GM21737 (cell line): ENCODE data around the gene CUTA.
"Not testable (repeated sequence)": the region's sequence is repeated elsewhere in the genome, so short reads cannot be mapped to it uniquely, and the experiment has no call there.

Experiments
- ATAC-seq: cut with Tn5 transposase; IDR thresholded peaks from one replicate; pipeline ENCODE4 v1.9.1; 2021; ENCODE audit warnings: mild to moderate bottlenecking, moderate library complexity; ENCODE audit not compliant: unreplicated experiment

Gene CUTA

DNA sequence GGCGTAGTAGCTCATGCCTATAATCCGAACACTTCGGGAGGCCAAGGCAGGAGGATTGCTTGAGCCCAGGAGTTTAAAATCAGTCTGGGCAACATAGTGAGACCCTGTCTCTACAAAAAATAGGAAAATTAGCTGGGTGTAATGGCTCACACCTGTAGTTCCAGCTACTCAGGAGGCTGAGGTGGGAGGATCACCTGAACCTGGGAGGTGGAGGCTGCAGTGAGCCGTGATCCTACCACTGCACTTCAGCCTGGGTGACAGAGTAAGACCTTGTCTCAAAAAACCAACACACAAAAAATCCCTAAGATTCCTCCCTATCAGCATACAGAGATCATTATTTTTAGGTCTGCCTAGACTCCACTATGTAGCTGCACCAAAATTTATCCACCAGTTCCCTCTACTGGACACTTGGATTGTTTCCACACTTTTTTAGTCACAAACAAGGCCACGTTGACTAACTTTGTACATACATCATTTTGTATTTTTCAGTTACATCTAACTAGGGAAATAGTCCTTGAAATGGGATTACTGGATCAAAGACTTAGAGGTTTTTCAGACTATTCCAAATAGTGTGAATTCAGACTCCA lies 10.7 kb downstream of the CUTA start:
- ATAC-seq, result no peak

- no peak for ATAC-seq
Measured at GRCh38 chr6:33406126-33406525, 11.8 kb downstream of the CUTA start.

- no peak for ATAC-seq
Measured at GRCh38 chr6:33405386-33405940, 12.4 kb downstream of the CUTA start.

DNA sequence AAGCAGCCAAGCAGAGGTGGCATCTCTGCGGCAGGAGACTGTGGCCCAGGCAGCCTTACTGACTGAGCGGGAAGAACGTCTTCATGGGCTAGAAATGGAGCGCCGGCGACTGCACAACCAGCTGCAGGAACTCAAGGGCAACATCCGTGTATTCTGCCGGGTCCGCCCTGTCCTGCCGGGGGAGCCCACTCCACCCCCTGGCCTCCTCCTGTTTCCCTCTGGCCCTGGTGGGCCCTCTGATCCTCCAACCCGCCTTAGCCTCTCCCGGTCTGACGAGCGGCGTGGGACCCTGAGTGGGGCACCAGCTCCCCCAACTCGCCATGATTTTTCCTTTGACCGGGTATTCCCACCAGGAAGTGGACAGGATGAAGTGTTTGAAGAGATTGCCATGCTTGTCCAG lies 13.0 kb downstream of the CUTA start:
- no peak for ATAC-seq

- not testable (repeated sequence) for ATAC-seq
Measured at GRCh38 chr6:33399881-33400280, 18.0 kb downstream of the CUTA start.

- ATAC-seq, result not testable (repeated sequence)
Measured at GRCh38 chr6:33398601-33399000, 19.3 kb downstream of the CUTA start.

GRCh38 chr6:33397541-33397940 lies 20.4 kb downstream of the CUTA start:
- ATAC-seq, result no peak

- ATAC-seq, result no peak
Measured at GRCh38 chr6:33392979-33393378, 24.9 kb downstream of the CUTA start.

DNA sequence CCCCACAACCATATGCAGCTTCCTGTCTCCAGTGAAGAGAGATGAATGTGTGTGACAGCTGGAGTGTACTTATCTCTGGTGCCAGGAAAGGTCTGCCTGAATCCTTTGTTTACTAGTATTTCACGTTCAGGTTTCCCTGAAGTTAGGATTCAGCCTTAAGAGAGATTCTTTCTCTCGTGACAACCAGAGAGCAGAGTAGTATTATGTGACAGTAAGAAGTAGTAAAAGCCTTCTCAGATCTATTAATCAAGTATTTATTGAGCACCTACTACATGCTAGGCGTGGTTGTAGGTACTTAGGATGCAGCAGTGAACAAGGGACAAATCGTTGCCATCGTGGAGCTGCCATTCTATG lies 25.3 kb downstream of the CUTA start:
- no peak for ATAC-seq

- peak; percentile 18 for ATAC-seq
Measured at GRCh38 chr6:33391922-33392594, 25.8 kb downstream of the CUTA start.

DNA sequence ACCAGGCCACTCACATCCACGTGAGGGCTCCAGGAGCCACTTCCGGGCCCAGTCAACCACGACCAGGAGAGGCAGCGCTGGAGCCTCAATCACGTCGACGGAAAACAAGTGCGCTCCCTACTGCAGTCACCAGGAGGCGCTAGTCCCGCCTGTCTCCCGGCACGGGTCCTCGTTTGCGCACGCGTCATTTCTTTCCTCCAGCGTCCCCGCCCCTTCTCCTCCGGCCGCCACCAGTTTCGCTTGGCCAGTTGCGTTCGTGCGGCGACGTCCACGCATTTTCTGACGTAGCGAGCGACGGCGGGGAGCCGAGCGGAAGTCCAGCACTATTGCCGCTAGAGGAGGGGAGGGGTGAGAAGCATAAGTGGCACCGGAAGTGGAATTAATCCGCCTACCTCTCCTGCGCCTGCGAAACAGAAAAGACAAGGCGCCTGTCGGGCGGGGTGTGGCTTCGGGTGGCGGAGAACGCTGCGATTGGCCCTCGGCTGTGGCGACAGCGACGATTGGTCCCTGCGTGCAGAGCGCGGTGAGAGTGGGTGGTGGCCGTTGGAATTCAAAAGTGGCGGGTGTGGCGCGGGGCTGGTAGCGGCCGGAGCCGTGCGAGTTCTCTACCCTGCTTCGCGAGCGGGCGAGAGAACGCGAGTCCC lies 26.5 kb downstream of the CUTA start, which contains the start of gene KIFC1:
TSS of gene KIFC1 (plus strand) at position 546 of the 644 bp plus-strand sequence. CDS start 163 bp downstream, outside the sequence.
- peak; percentile 89 for ATAC-seq

- no peak for ATAC-seq
Measured at GRCh38 chr6:33390767-33391277, 27.1 kb downstream of the CUTA start.

DNA sequence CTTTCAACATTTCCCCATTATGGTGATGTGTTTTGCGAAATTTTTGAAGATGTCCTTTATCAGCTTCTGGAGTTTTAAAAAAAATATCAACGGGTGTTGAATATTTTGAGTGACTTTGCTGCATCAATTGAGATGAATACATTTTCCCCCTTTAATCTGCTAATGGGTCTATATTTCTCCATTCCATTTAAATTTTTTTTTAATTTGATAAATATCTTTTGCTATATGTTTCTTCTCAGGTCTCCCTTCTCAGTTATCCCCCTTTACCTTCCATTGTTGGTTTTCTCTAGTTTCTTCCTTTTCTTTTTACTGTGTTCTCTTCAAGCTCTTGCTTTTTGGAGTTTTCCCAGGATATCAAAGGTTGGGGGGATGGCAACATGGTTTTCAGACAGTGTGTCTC lies 27.7 kb downstream of the CUTA start:
- no peak for ATAC-seq

- no peak for ATAC-seq
Measured at GRCh38 chr6:33384581-33385020, 33.3 kb downstream of the CUTA start.

- ATAC-seq, result no peak
Measured at GRCh38 chr6:33383427-33384185, 34.3 kb downstream of the CUTA start.

- no peak for ATAC-seq
Measured at GRCh38 chr6:33380272-33380981, 37.5 kb downstream of the CUTA start.

GRCh38 chr6:33379184-33379583 lies 38.7 kb downstream of the CUTA start:
- ATAC-seq, result not testable (repeated sequence)

DNA sequence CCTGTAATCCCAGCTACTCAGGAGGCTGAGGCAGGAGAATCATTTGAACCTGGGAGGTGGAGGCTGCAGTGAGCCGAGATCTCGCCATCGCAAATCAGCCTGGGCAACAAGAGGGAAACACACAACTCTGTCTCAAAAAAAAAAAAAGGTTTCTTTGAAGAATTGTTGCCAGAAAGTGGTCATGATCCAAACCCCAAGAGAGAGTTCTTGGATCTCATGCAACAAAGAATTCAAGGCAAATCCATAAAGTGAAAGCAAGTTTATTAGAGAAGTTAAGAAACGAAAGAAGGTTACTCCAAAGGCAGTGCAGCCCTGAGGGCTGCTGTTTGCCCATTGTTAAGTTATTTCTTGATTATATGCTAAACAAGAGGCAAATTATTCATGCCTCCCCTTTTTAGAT lies 40.7 kb downstream of the CUTA start:
- ATAC-seq, result no peak

DNA sequence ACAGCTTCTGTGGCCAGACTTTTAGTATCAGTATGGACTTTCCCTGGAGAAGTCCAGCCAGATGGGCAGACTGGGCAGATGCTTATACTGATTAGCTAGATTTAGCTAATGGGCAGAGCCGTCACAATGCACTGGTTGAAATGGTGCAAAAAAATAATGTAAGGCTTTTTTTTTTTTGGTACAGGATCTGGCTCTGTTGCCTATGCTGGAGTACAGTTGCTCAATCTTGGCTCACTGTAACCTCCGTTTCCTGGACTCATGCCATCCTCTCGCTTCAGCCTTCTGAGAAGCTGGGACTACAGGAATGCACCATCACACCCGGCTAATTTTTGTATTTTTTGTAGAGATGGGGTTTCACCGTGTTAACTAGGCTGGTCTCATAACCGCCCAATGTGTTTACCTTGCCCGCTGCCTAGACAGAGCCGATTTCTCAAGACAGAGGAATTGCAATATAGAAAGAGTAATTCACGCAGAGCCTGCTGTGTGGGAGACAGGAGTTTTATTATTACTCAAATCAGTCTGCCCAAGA lies 42.7 kb downstream of the CUTA start:
- ATAC-seq, result no peak
